B cell (primary cell): ENCODE measurements around the gene SYCE3.

Experiments
- CTCF ChIP-seq: fragments of 200-600 bp; IDR thresholded peaks from one replicate; pipeline ENCODE4 v1.8.0; 2022; ENCODE audit warnings: antibody characterized with exemption, mild to moderate bottlenecking
- EZH2 ChIP-seq: IDR thresholded peaks from 2 replicates; pipeline ENCODE4 v1.6.1; 2012; ENCODE audit warnings: borderline replicate concordance, low read depth, mild to moderate bottlenecking, moderate library complexity, low read length; ENCODE audit not compliant: insufficient read depth, poor library complexity, severe bottlenecking

- no peak for TF ChIP-seq CTCF
- no peak for TF ChIP-seq EZH2
These were observed 47.9 kb upstream of the SYCE3 start for GRCh38 chr22:50610581-50610980.
